SH-SY5Y (cell line): ENCODE results near the gene RAPGEF1.

Experiments used
- GATA2 ChIP-seq: IDR thresholded peaks from 2 replicates; pipeline ENCODE4 v1.6.1; 2011; ENCODE audit warnings: mild to moderate bottlenecking, low read depth, low read length
- GATA3 ChIP-seq: IDR thresholded peaks from 2 replicates; pipeline ENCODE4 v1.6.1; 2011; ENCODE audit warnings: low read depth, mild to moderate bottlenecking, low read length, moderate library complexity

GRCh38 chr9:131739133-131739958 is 530 bp downstream of the RAPGEF1 start:
- TF ChIP-seq GATA2 (no peak), GATA3 (no peak)
